Esophagus (tissue), 2 donors: ENCODE results near the gene VEPH1. TPM values are rescaled to one million over a fixed set of nuclear protein-coding genes. Genes with fewer than 3 reads are reported as not detected.

Source experiments
- H3K27ac ChIP-seq, 2 donors: one replicate each; pipeline ENCODE4 v1.5.1; 2013; ENCODE audit warnings: low read depth in 2 of 2, mild to moderate bottlenecking in 2 of 2, inconsistent platforms in 1 of 2, low read length in 1 of 2, moderate library complexity in 1 of 2
- H3K27me3 ChIP-seq, 2 donors: one replicate each; pipeline ENCODE4 v1.6.1; 2013; ENCODE audit warnings: low read length in 2 of 2, control low read depth in 1 of 2, mild to moderate bottlenecking in 1 of 2; ENCODE audit not compliant: insufficient read depth in 2 of 2, control insufficient read depth in 1 of 2
- H3K36me3 ChIP-seq, 2 donors: one replicate each; pipeline ENCODE4 v1.6.1; 2013; ENCODE audit warnings: low read length in 1 of 2; ENCODE audit not compliant: control insufficient read depth in 2 of 2, insufficient read depth in 2 of 2
- H3K4me1 ChIP-seq, 2 donors: one replicate each; pipeline ENCODE4 v1.6.1; 2013; ENCODE audit warnings: low read length in 1 of 2; ENCODE audit not compliant: control insufficient read depth in 2 of 2, insufficient read depth in 2 of 2
- H3K4me3 ChIP-seq, 2 donors: one replicate each; pipeline ENCODE4 v1.5.1; 2013; ENCODE audit warnings: low read length in 2 of 2, mild to moderate bottlenecking in 2 of 2, low read depth in 1 of 2, moderate library complexity in 1 of 2
- H3K9me3 ChIP-seq, 2 donors: one replicate each; pipeline ENCODE4 v1.6.1; 2013; ENCODE audit warnings: mild to moderate bottlenecking in 2 of 2, low read depth in 1 of 2, low read length in 1 of 2, moderate library complexity in 1 of 2; ENCODE audit not compliant: control insufficient read depth in 2 of 2, insufficient read depth in 1 of 2
- WGBS, 2 donors: extraction: QIAGEN DNeasy Blood & Tissue Kit; methylation state at CpG; one replicate each; pipeline ENCODE4 v1.1.7; 2013; 5-methylcytosine and 5-hydroxymethylcytosine counted together
- polyA plus RNA-seq, 2 donors: library from polyadenylated mRNA; stranded (reverse); fragments of 200-250 nt; gene quantifications; one replicate each; pipeline ENCODE4 v1.2.3, GENCODE V29; 2013
- donor health status: healthy with polysubstance abuse.
- donor health status: Bipolar disorder and iron deficiency.

VEPH1 gene
- polyA plus RNA-seq, 2 donors, result 0.07 to 0.08 TPM

- WGBS, 2 donors, result 63 to 97% methylated on average over 2 of the region's 2 CpGs
- Histone ChIP-seq H3K9me3 (no peaks in the 10 kb centered on the region), H3K4me3 (no peak overlapping the region), H3K4me1 (no peaks in the 10 kb centered on the region), H3K27ac (no peak overlapping the region), H3K36me3 (no peaks in the 10 kb centered on the region), H3K27me3 (no peaks in the 10 kb centered on the region)
These were observed 132.3 kb downstream of the VEPH1 start for GRCh38 chr3:157370867-157371266.

- 36 to 38% methylated on average over 4 of the region's 4 CpGs for WGBS, 2 donors
- no peak overlapping the region for H3K4me3 ChIP-seq
- H3K27me3 ChIP-seq, result no peaks in the 10 kb centered on the region
- no peaks in the 10 kb centered on the region for H3K36me3 ChIP-seq
- no peaks in the 10 kb centered on the region for H3K9me3 ChIP-seq
- H3K4me1 ChIP-seq, result no peaks in the 10 kb centered on the region
- no peak overlapping the region for H3K27ac ChIP-seq
These were observed 133.3 kb downstream of the VEPH1 start for GRCh38 chr3:157369727-157370421.

GRCh38 chr3:157368171-157368570, 135.0 kb downstream of the VEPH1 start:
- no peak overlapping the region for H3K4me3 ChIP-seq
- H3K27me3 ChIP-seq, result no peaks in the 10 kb centered on the region
- H3K4me1 ChIP-seq, result no peaks in the 10 kb centered on the region
- H3K36me3 ChIP-seq, result no peaks in the 10 kb centered on the region
- no peak overlapping the region for H3K27ac ChIP-seq
- 86 to 99% methylated on average over 3 of the region's 3 CpGs for WGBS, 2 donors
- no peaks in the 10 kb centered on the region for H3K9me3 ChIP-seq

- H3K9me3 ChIP-seq, result no peaks in the 10 kb centered on the region
- H3K4me3 ChIP-seq, result no peak overlapping the region
- H3K27ac ChIP-seq, result no peak overlapping the region
- no peaks in the 10 kb centered on the region for H3K4me1 ChIP-seq
- H3K27me3 ChIP-seq, result no peaks in the 10 kb centered on the region
- no peaks in the 10 kb centered on the region for H3K36me3 ChIP-seq
- WGBS, 2 donors, result 76 to 77% methylated on average over 3 of the region's 3 CpGs
These were observed 139.8 kb downstream of the VEPH1 start for GRCh38 chr3:157363393-157363792.

GRCh38 chr3:157362348-157362747, 140.9 kb downstream of the VEPH1 start:
- no peaks in the 10 kb centered on the region for H3K4me1 ChIP-seq

GRCh38 chr3:157360044-157360443, 143.2 kb downstream of the VEPH1 start:
- Histone ChIP-seq H3K9me3 (no peaks in the 10 kb centered on the region), H3K27ac (no peak overlapping the region), H3K4me3 (no peak overlapping the region), H3K36me3 (no peaks in the 10 kb centered on the region), H3K27me3 (no peaks in the 10 kb centered on the region), H3K4me1 (no peaks in the 10 kb centered on the region)
- 60 to 77% methylated on average over 2 of the region's 2 CpGs for WGBS, 2 donors

More at GRCh38 chr3:157362348-157362747, 140.9 kb downstream of the VEPH1 start:
- Histone ChIP-seq H3K4me3 (no peak overlapping the region), H3K27ac (no peak overlapping the region), H3K9me3 (no peaks in the 10 kb centered on the region), H3K36me3 (no peaks in the 10 kb centered on the region), H3K27me3 (no peaks in the 10 kb centered on the region)
- 84 to 85% methylated on average over 2 of the region's 2 CpGs for WGBS, 2 donors

- Histone ChIP-seq H3K4me3 (no peak overlapping the region), H3K27ac (no peak overlapping the region), H3K9me3 (no peaks in the 10 kb centered on the region), H3K4me1 (no peaks in the 10 kb centered on the region), H3K36me3 (no peaks in the 10 kb centered on the region), H3K27me3 (no peaks in the 10 kb centered on the region)
- 50 to 68% methylated on average over 1 of the region's 1 CpG for whole genome bisulfite sequencing, 2 donors
These were observed 146.7 kb downstream of the VEPH1 start for GRCh38 chr3:157356541-157356940.

GRCh38 chr3:157355276-157355675, 147.9 kb downstream of the VEPH1 start:
- Histone ChIP-seq H3K36me3 (no peaks in the 10 kb centered on the region), H3K9me3 (no peaks in the 10 kb centered on the region), H3K4me1 (no peaks in the 10 kb centered on the region), H3K27me3 (no peaks in the 10 kb centered on the region), H3K4me3 (no peak overlapping the region), H3K27ac (no peak overlapping the region)
- WGBS, 2 donors, result 64 to 66% methylated on average over 2 of the region's 2 CpGs

GRCh38 chr3:157354722-157355121, 148.5 kb downstream of the VEPH1 start:
- Histone ChIP-seq H3K9me3 (no peaks in the 10 kb centered on the region), H3K4me3 (no peak overlapping the region), H3K4me1 (no peaks in the 10 kb centered on the region), H3K27me3 (no peaks in the 10 kb centered on the region), H3K27ac (no peak overlapping the region), H3K36me3 (no peaks in the 10 kb centered on the region)
- 35 to 61% methylated on average over 1 of the region's 1 CpG for WGBS, 2 donors

- Histone ChIP-seq H3K4me1 (no peaks in the 10 kb centered on the region), H3K36me3 (no peaks in the 10 kb centered on the region), H3K27me3 (no peaks in the 10 kb centered on the region), H3K9me3 (no peaks in the 10 kb centered on the region), H3K4me3 (no peak overlapping the region), H3K27ac (no peak overlapping the region)
- 84 to 88% methylated on average over 1 of the region's 1 CpG for WGBS, 2 donors
These were observed 149.0 kb downstream of the VEPH1 start for GRCh38 chr3:157354254-157354653.
